HG03159 (cell line): ENCODE results near the gene POTEE.
"Not testable (repeated sequence)": the region's sequence is repeated elsewhere in the genome, so short reads cannot be mapped to it uniquely, and the experiment has no call there.

Experiments
- ATAC-seq: cut with Tn5 transposase; IDR thresholded peaks from one replicate; pipeline ENCODE4 v1.9.1; 2021; ENCODE audit warnings: mild to moderate bottlenecking, moderate library complexity; ENCODE audit not compliant: unreplicated experiment

POTEE gene

DNA sequence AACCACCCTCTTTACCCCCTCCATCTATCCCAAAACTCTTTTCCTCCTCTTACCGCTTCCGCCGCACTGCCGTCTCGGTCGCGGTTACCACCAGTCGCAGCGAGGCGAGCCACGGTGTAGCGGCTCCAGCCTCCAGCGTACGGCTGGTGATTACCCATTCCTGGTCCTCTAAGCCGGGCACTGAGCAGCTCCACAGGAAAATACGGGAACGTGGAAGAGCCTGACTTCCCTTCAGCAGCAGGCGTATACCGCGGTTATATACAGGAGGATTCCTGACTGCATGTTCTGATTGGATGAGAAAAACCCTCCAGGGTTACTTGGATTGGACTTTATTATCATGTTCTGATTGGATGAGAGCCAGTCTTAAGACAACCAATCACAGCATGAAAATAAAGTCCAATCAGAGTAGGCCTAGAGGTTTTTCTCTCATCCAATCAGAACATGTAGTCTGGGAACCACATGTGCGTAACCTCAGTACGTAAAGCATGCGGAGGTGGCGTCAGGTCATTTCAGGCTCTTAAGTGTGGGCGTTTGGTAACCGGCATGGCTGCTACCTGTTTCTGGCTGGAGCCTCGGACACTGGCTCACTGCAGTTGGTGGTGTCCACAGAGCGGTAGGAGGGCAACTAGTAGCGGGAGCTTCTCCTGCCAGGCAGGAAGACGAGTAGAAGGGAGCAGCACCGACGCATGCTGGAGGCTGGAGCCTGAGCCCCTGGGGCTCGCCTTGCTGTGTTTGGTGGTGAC lies at the start of gene POTEE:
Gene POTEE (plus strand): TSS at position 507 of the 743 bp plus-strand sequence. CDS start 8,867 bp downstream, outside the sequence.
- not testable (repeated sequence) for ATAC-seq

DNA sequence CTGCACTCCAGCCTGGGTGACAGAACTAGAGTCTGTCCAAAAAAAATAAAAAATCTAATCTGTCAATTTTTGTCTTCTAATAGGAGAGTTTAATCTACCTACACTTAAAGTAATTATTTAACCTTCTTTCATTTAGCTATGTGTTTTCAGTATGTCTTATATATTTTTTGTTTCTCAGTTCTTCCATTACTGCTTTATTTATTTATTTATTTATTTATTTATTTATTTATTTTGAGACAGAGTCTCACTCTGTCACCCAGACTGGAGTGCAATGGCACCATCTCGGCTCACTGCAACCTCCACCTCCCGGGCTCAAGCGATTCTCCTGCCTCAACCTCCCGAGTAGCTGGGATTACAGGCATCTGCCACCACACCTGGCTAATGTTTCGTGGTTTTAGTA lies 43.8 kb upstream of the POTEE start:
- not testable (repeated sequence) for ATAC-seq

DNA sequence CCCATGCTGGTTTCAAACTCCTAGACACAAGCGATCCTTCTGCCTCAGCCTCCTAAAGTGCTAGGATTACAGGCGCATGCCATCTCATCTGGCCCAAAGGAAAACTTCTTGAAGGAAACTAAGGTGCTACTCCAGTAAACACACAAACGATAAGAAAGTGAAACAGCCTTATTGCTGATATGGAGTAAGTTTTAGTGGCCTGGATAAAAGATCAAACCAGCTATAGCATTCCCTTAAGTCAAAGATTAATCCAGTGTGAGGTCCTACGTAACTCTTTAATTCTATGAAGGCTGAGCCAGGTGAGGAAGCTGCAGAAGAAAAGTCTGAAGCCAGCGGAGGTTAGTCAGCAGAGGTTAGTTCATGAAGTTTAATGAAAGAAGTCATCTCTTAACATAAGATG lies 40.8 kb upstream of the POTEE start:
- no peak for ATAC-seq

DNA sequence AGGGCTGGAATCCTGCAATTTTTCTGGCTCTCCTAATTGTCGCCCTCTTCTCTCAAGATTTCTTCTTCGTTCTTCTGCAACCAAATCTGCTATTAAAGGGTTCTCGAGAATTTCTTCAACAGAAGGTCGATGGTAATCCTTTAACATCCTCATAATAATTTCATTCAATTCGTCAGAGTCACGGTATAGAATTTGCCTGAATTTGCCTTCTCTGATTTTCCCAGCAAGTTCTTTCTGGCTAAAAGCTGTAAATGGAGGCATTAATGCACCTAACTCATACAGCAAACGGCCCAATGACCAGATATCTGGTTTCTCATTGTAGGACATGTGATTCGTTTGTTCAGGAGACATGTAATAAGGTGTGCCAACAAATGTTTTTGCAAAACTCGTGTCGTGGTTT lies 31.3 kb upstream of the POTEE start:
- not testable (repeated sequence) for ATAC-seq

DNA sequence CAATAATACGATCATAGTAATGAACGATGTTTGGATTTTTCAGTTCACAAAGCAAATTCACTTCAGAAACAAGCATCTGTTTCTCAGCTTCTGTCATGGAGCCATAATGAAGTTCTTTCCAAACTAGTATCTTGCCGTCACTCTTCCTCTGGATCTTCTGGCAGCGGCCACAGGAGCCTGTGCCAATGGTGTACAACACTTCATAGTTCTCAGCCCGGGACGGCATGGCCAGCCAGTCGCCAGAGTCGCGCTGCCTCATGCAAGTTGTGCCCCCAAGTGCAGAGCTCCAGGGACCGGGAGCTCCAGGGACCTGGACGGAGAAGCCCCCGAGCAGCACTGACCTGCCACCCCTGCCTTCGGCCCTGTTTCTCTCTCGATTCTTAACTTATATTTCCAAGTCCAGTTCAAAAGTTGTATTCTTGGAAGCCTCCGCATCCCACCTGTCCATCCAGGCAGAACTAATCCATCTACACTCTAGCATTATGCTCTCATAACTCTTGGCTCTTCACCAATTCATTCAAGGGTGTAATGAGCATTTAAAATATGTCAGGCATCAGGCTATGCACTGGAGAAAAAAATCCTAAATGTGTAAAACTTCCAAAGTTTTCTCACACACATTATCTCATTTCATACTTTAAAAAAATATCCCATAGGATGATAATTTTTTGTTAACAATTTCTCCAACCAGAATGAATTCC lies 30.5 kb upstream of the POTEE start:
- not testable (repeated sequence) for ATAC-seq

DNA sequence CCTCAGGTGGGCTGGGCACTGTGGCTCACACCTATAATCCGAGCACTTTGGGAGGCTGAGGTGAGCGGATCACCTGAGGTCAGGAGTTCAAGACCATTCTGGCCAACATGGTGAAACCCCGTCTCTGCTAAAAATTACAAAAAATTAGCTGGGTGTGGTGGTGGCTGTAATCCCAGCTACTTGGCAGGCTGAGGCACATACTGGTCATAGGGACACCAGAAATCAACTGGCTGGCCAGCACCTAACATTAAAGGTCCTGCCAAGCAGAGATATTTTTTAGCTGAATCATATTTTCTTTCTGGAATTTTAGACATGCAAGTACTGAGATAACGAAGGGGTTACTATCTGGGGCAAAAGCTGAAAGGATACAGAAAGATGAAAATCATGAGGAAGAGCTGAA lies 27.9 kb upstream of the POTEE start:
- ATAC-seq, result not testable (repeated sequence)

DNA sequence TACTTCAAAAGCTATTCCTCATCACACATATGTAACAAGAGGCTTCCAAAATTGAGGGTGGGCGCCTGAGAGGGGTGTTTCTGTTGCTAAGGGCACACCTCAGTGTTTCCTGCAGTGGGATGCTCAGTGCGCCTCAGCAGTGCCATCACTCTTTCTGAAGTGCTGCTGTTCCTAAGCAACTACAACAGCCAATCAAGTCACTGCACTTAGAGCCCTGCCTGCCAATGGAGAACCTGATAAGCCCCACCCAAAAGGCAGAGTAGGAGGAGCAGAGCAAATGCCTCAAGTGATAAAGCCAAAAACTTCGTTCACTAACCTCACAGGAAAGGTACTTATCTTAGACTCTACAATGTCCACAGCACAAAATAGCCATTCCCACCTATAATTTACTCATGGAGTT lies 15.9 kb upstream of the POTEE start:
- not testable (repeated sequence) for ATAC-seq

DNA sequence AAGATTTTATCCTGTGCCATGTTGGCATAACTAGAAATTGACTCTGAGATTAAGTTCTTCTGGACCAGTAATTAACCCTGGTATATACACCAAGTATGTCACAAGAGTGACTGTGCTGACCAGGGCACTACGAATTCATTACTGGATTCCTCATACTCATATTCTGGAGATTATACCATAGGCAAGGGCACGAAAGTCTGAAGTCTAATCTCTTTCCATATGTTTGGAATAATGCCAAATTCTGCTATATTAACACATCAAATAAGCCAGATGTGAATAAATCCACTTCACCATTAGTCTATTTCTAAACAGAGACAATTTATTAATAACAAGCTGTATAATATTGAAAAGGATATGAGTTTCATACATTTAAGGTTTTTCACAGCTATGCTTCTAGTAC lies 13.2 kb upstream of the POTEE start:
- not testable (repeated sequence) for ATAC-seq

DNA sequence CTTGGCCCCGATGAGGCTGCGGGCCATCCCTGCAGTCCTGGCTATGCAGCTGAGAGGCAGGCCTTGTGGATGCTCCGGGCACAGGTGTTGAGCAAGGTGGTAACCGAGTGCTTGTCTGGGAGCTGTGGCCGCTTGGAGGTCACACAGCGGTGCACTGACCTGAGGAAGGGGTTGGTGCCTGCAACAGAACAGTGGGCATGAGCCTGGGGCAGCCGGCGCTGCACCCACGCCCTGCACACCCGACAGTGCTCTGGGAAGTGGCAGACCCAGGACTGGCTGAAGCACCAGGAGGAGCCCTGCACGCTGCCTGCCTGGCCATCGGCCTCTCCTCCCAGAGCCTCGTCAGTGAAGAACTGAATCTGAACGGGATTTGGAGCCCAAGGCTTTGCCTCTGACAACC lies 8.2 kb upstream of the POTEE start:
- no peak for ATAC-seq

DNA sequence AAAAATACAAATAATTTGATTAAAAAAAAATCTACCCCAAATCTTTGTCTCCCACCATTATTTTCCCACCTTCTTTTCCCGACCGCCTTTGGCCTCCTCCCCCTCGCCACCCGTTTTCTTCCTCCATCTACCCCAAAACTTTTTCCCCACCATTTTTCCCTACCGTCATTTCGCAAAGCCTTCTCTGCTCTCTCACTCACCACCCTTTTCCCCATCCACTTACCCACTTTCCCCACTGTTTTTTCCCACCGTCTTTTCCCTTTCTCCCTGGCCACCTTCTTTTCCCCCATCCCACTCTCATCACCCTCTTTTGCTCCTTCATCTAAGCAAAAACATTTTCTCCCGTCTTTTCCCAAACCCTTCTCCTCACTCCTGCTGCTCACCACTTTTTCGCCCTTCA lies 1.5 kb upstream of the POTEE start:
- ATAC-seq, result not testable (repeated sequence)

DNA sequence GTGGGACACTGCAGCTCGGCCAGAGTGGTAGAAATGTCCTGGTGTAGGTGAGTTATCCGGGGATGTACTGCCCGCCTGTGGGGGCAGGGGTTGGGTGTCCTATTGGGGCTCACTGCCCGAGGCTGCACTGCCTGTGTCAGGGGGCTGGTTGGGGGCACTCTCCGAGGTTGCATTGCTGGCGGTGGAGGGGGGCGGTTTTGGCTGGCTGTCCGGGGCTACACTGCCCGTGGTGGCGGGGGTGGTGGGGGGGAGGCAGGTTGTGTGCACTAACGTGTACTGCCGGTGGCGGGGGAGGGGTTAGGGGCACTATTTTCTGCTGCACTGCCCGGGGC lies 403 bp downstream of the POTEE start:
- not testable (repeated sequence) for ATAC-seq

DNA sequence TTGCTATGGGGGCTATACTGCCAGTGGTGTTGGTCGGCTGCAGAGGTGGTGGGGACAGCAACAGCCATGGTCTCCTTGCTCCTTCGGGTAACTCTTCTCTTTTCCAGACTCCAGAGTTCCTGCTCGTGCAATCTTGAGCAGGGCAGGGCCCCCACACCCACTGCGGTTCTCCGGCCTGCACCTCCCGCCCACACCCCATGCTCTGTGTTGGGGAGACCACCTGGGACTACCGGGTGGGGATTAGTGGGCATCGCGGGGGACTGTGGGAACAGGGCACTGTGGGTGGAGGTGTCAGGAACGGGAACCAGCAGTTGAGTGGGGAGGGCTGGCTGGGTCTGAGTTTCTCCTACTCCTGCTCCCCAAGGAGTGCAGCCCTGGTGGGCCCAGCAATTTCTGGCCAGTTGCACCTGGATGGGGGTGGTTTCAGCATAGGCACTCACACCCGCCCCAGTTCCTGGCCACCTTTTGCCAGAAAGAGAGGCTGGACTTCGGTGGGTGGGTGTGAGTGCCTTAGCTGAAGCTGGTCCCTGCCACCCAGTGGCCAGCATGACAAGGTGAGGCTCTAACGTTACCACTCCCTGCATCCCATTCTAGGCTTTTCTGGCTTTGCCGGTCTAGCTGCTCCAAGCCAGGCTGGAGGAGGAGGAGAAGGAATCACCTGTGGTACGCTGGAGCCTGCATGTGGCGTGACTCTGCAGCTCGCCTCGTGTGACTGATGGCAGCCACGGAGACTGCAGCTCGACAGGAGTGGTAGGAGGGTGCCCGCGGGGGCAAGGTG lies 1.3 kb downstream of the POTEE start:
- not testable (repeated sequence) for ATAC-seq

DNA sequence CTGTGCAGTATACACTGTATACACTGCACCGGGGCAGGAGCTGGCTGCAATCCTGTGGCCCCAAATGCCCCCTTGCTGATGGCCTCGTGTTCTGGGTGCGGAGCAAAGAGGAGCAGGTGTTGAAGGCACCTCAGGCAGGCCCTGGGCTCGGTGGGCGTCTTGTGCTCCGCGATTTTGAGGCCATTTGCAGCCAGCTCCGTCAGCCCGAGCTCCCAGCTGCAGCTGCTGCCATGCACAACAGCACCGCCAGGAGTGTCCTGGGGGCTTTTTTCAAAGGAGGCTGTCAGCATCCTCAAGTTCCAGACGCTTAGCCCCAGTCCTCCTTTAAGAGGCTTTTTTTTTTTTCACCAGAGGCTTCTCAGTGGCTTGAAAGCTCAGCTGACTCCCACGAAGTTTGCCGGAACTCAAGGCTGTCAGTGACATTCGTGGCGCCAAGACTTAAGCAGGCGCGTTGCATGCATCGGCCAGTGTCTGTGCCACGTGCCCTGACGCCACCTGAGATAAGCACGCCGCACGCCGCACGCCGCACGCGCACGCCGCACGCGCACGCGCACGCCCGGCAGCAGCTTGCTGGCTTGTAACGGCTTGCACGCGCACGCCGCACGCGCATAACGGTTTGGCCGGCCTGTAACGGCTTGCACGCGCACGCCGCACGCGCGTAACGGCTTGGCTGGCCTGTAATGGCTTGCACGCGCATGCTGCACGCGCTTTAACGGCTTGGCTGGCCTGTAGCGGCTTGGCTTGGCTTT lies 8.1 kb downstream of the POTEE start:
- not testable (repeated sequence) for ATAC-seq

DNA sequence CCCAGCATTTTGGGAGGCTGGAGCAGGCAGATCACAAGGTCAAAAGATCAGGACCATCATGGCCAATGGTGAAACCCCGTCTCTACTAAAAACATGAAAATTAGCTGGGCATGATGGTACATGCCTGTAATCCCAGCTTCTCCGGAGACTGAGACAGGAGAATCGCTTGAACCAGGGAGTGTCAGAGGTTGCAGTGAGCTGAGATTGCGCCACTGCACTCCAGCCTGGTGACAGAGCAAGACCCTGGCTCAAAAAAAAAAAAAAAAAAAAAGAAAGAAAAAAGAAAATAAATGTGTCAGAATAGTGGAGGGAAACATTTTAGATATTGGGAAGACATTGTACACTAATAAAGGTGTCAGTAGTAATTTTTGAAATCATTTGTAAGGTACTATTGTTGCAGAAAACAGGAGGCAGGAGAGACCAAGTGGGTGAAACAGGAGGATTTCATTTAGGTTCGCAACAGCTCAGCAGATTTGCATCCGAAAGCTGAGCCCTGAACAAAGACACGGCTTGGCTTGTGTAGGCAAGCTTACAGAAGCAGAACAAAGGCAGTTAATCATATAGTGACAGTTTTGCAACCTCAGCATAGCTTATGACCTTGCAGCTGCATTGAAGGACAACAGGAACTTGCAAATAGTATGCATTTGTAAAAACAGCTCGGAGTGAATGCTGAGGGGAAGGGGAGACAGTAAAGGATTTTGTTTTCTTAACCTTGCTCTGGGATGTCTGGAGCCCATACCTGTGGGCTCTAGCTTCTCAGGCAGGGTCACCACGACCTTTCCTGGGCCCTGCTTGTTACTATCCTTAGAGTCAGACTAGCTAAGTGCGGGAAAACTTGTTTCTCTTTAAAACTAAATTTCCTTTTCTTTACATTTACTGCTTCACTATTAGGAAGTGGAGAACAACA lies 26.5 kb downstream of the POTEE start:
- not testable (repeated sequence) for ATAC-seq
